NCI-H1092 (cell line): ENCODE measurements around the gene TUBB6.

ENCODE experiments used
- DNase-seq: peaks from one replicate; lab custom pipeline; 2025; lab: John Stamatoyannopoulos, UW

The TUBB6 gene

GRCh38 chr18:12291161-12291560 lies 16.9 kb upstream of the TUBB6 start:
- no peak for DNase-seq

GRCh38 chr18:12291690-12292089 lies 16.4 kb upstream of the TUBB6 start:
- no peak for DNase-seq

- no peak for DNase-seq
Measured at GRCh38 chr18:12293831-12294230, 14.2 kb upstream of the TUBB6 start.

- no peak for DNase-seq
Measured at GRCh38 chr18:12295389-12296086, 12.5 kb upstream of the TUBB6 start.

- DNase-seq, result no peak
Measured at GRCh38 chr18:12296087-12296403, 12.0 kb upstream of the TUBB6 start.

GRCh38 chr18:12296457-12296856 lies 11.6 kb upstream of the TUBB6 start:
- no peak for DNase-seq

GRCh38 chr18:12299862-12300261 lies 8.2 kb upstream of the TUBB6 start:
- DNase-seq, result no peak

GRCh38 chr18:12301263-12302005 lies 6.6 kb upstream of the TUBB6 start:
- no peak for DNase-seq

- no peak for DNase-seq
Measured at GRCh38 chr18:12302391-12303147, 5.5 kb upstream of the TUBB6 start.

GRCh38 chr18:12304351-12305210 lies 3.5 kb upstream of the TUBB6 start:
- peak; percentile 35 for DNase-seq

- no peak for DNase-seq
Measured at GRCh38 chr18:12305211-12305610, 2.8 kb upstream of the TUBB6 start.

- DNase-seq, result no peak
Measured at GRCh38 chr18:12305930-12306629, 2.0 kb upstream of the TUBB6 start.

GRCh38 chr18:12306752-12307700 lies 1.0 kb upstream of the TUBB6 start:
- DNase-seq, result no peak

- no peak for DNase-seq
Measured at GRCh38 chr18:12308386-12309100, 502 bp downstream of the TUBB6 start.

GRCh38 chr18:12309683-12310198 lies 1.7 kb downstream of the TUBB6 start:
- no peak for DNase-seq

- DNase-seq, result no peak
Measured at GRCh38 chr18:12310762-12311161, 2.7 kb downstream of the TUBB6 start.

GRCh38 chr18:12312976-12313375 lies 4.9 kb downstream of the TUBB6 start:
- no peak for DNase-seq

GRCh38 chr18:12313530-12314245 lies 5.6 kb downstream of the TUBB6 start:
- DNase-seq, result no peak
